Erythroblast (primary cell): ENCODE measurements around the gene FNDC11.
"Not testable (repeated sequence)": the region's sequence is repeated elsewhere in the genome, so short reads cannot be mapped to it uniquely, and the experiment has no call there.

ENCODE experiments used
- DNase-seq, 2 experiments: peaks; one replicate each; lab custom pipeline; 2025; lab: John Stamatoyannopoulos, UW
- GATA1 ChIP-seq: IDR thresholded peaks from 2 replicates; pipeline ENCODE4 v1.6.1; 2011; ENCODE audit warnings: low read depth, mild to moderate bottlenecking, control low read depth, low read length, moderate library complexity
- POLR2A ChIP-seq: IDR thresholded peaks from 2 replicates; pipeline ENCODE4 v1.6.1; 2011; ENCODE audit warnings: mild to moderate bottlenecking, low read length

FNDC11 gene

DNA sequence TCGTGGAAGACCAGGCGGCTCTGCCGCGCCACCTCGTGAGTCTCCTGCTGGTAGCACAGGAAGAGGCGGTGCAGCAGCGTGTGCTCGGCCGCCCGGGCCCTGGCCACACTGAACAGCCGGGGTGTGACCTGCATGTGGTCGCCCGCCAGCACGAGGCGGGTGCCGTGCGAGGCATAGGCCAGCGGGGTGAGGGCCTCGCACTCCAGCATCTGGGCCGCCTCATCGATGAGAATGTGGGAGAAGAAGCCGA, 13.1 kb downstream of the FNDC11 start:
- DNase-seq = no peak
- TF ChIP-seq GATA1 = no peak
- no peak for TF ChIP-seq POLR2A

DNA sequence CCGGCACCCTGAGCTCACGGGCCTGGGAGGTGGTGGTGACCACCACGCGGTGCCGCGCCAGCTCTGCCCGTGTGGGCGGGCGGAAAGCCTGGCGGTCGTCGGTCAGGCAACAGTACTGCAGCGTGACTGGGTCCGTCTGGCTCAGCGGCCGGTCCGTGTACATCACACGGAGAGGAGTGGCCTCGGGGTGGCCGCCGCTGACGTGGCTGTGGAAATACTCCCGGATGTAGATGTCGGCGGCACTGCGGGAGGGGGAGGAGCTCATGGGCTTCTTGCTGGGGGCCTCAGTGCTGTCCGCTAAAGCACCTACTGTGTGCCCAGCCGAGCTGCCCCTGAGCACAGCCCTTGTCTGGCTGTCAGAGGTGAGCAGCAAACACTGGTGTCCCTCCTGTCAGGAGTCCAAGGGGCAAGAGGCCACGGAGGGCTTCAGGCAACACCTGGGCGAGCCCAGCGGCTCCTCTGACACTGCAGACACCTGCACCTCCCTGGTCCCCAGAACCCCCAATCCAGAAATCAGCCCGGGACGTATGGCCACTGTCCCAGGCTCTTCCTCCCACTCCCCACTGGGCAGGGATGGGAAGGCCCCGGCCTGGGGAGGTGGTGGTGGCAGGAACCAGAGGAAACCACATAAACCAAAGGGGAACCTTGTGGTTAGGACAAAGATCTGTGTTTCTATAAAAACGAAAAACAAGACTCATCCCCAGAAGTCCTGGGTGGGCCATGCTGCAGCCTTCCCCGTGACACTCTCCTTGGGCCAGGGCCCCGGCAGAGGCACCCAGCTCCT, 13.6 kb downstream of the FNDC11 start:
- DNase-seq = no peak
- TF ChIP-seq POLR2A (no peak), GATA1 (no peak)

DNA sequence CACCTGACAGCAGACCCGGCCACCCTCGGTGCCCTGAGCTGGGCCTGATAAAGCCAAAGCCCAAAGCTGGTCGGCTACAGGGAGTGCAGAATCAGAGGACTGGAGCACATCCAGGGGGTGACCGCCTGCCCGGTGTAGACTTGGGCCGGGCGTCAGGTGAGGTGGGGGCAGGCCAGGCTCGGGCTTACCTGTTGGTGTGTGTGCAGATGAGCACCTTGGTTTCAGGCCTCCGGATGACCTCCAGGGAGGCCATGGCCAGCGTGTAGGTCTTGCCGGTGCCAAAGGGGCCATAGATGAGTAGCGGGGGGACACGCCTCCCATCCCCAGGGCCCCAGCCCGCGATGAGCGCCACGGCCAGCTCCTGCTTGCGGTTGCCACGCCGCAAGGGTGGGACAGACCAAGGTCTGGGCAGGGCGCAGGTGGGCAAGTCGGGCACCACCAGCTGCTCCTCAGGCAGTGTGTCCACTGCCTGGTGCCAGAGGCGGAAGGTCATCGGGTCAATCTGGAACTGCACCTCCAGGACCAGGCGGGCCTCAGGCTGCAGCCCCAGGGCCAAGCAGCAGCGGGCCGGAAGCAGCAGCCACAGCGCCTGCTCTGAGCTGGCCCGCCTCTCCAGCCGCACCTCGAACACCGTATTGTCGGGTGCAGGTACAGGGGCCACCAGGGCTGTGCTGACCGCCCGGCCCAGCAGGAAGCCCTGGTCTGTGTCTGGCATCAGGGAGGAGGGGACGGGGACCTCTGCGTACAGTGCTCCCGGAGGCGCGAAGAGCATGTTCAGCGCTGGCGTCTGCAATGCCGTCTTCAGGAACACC, 14.4 kb downstream of the FNDC11 start:
- TF ChIP-seq POLR2A (peak; percentile 17), GATA1 (no peak)
- DNase-seq = no peak

DNA sequence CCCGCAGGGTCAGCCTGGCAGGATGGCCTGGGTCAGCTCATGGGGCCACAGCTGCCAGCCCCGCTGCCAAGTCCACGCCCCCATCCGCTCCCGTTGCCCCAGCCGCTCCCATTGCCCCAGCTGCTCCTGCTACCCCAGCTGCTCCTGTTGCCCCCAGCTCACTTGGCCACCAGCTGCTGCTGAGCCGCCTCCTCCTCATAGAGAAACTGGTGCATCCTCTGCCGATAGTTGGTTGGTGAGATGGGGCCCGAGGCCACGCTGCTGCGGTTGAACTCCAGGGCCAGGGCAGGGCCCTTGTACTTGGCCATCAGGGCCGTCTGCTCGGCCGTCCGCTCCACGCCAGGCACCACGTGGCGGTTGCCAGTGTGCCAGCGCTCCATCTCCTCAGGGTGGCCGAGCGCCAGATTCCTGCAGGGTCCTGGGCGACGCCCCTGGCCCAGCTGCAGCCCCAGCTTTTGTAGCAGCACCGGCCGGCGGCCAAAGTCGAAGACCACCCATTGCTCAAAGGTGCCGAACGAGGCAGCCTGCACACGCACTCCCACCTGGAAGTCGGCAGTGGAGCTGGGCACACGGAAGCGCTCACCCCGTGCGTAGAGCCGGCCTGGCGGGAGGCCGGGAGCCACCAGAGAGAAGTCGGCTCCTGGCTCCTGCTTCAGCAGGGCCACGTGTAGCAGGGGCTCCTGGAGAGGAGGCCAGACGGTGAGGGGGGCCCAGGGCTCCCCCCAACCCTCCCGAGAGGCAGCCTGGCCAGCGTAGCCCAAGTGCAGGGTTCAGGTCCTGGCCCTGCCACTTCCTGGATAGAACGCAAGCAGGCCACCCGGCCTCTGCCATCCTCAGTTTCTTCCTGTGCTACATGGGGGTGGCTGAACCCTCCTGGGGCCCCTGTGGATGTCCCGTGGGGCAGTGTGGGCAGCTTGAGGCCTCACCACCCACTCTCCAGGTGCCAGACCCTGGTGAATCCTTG, 15.3 kb downstream of the FNDC11 start:
- TF ChIP-seq POLR2A (no peak), GATA1 (no peak)
- no peak for DNase-seq

DNA sequence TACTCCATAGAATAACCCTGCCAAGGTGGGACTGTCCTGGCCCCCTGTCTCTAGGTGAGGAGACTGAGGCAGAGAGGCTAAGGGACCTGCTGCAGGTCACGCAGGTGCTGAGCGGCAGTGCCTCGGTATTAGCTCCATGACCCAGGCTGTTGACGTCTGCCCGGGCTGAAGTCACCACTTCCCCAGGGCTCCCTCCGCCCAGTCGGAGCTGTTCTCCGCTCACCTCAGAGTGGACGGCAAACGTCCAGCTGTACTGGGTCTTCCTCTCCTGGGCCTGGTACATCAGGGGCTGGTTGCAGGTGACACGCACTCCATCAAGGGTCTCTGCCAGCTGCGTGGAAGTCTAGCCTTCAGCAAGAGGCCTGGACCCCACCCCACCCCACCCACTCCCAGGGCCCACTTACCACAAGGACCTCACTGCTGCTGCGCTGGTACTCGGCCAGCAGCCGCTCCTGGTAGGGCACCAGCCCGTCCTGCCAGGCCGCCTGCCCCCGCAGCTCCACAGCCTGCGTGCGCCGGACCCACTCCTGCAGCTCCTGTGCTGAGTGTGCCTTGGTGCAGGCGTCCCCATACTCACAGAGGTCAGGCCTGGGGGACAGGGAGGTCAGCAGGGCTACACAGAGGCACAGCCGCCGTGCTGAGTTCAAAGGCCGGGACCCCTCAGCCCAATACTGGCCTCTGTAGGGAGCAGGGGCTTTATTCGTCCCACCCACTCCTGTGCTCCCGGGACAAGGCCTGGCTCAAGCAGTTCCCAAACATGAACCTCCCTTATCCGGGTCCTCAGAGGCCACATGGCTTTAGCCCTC, 16.5 kb downstream of the FNDC11 start:
- TF ChIP-seq POLR2A = no peak
- TF ChIP-seq GATA1 = no peak
- DNase-seq = no peak

DNA sequence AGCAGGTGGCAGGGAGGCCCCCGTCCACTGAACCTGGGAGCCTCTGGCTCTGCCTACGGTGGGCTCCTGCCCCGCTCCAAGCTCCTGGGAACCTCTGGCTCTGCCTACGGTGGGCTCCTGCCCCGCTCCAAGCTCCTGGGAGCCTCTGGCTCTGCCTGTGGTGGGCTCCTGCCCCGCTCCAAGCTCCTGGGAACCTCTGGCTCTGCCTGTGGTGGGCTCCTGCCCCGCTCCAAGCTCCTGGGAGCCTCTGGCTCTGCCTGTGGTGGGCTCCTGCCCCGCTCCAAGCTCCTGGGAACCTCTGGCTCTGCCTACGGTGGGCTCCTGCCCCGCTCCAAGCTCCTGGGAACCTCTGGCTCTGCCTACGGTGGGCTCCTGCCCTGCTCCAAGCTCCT, 17.1 kb downstream of the FNDC11 start:
- DNase-seq = not testable (repeated sequence)

DNA sequence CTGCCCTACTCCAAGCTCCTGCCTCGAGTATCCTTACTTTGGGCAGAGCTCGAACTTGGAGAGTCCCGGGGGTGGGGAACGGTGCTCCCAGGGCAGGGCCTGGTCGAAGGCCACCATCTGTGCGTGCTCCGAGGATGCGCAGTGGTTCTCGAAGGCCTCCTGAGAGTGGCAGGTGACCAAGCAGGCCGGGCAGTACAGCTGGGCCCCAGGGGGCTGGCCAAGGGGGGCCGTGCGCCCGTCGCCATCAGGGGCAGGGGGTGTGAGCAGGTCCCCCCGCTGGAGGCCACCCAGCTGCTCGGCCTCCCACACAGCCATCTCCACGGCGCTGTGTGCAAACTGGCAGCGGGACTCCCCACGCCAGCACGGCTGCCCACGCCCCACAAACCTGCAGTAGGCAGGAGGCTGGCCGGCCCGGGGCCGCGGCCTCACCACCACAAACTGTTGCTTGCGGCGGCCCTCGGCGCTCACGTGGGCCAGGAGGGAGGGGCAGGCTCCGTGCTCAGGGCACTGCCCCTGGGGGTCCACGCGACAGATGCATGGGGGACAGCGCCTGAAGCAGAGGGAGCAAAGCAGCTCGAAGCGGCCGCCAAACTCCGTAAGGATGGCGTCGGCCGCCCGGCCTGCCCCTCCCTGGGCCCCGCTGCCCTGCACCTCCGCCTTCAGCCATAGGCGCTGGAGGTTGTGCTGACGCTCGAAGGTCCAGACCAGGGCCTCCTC, 18.3 kb downstream of the FNDC11 start:
- TF ChIP-seq GATA1 = no peak
- no peak for TF ChIP-seq POLR2A

DNA sequence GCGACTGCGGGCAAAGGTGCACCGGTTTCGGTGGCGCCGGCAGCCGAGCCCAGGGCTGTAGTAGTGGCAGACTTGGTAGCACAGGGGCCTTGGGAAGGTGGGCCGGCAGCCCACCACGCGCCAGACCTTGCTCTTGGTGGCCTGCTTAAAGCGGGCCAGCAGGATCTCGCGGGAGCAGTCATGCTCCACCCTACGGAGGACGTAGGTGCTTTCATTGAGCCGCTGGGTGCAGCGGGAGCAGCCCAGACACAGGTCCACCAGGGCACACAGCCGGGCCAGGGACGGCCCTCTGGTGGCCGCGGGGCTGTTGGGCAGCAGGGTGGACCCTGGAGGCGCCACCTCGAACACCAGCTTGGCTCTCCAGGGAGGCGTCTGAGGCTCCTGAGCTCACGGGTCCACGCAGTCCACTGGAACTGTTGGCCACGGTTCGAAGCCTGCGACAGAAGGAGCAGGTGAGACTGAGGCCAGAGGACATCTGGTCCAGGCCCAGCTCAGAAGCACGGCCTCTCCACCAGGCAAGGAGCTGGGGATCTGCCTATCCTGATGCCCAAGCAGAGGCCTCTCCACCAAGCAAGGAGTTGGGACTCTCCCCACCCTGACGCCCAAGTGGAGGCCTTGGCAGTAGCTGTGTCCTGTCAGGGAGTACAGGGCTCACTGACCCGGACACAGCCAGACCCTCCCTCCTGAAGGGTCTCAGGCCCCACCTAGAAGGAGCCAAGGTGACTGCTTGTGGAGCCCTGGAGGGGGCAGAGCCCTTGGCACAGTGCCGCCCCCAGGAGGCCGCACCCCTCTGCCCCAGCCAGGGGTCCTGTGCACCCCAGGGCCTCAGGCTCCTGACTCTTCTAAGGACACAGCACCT, 19.1 kb downstream of the FNDC11 start:
- peak in 1 of 2 experiments; percentile 21 for DNase-seq
- TF ChIP-seq POLR2A = no peak
- TF ChIP-seq GATA1 = no peak

More for the DNA sequence above, 18.3 kb downstream of the FNDC11 start:
- no peak for DNase-seq

DNA sequence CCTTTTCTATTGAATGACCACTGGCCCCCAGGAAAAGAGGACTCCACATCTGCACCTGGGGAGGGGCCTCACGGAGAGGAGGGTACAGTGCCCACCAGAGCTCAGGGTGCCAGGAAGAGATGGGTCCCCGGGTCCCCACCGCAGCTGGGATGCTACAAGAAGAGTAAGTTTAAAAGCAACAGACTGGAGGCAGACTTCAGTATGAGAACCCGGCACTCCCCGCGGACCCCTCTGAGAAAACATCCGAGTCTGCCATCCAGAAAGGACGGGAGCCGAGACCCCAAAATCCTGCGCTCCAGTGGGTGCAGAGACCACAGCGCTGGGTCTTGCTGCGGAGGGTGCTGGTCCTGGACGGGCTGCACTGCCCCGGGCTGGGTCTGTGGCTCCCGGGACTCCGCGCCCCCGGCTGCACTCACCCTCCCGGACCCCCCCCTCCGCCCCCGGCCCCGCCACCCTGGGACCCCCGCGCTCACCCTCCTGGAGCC, 19.7 kb downstream of the FNDC11 start:
- peak in 1 of 2 experiments; percentile 50 for DNase-seq
- TF ChIP-seq POLR2A (no peak), GATA1 (no peak)

DNA sequence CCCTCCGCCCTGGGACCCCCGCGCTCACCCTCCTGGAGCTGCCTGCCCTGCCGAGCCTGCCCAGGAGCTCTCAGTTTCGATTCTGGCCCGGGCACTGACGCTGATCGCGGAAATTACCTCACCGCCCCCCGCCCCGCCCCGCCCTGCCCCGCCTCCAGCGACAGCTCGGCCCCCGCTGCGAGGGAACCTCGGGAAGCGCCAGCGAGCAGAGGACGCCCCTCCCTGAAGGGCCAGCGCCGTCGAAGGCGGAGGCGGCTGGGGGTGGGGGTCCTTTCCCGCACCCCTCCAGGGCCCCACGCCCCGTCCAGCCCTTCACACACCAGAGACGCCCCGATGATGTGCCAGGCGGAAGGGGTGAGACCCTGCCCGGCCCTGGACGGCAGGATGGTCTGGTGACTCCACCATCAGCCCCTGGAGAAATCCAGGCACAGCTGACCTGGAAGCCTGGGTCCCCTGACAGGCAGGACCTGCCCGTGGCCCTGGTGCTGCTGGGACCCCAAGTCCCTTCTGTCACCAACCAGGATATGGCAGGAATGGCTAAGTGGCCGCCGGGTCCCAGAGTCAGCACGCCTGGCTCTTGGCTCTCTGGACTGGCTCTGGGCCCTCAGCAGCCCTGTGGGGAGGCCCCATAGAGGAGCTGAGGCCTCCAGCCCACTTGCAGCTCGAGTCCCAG, 20.3 kb downstream of the FNDC11 start, which contains the start of gene HELZ2:
Gene HELZ2 (minus strand): TSS at position 84 of the 673 bp plus-strand sequence. CDS start 1,854 bp downstream, outside the sequence.
- TF ChIP-seq GATA1 (no peak), POLR2A (no peak)
- DNase-seq = peak; percentile 62 to 81
